Left ventricle myocardium inferior (tissue), 1 donor: ENCODE data around the gene SDHB. TPM values are rescaled to one million over a fixed set of nuclear protein-coding genes. Genes with fewer than 3 reads are reported as not detected.

Experiments
- DNase-seq: peaks from one replicate; pipeline ENCODE4 v3.0.0-alpha.2; 2020
- H3K27ac ChIP-seq: fragments of 200-600 bp; replicated peaks from 2 replicates; pipeline ENCODE4 v1.8.0; 2021
- H3K27me3 ChIP-seq: fragments of 200-600 bp; 2 replicates; pipeline ENCODE4 v1.8.0; 2021; ENCODE audit warnings: low read depth
- H3K36me3 ChIP-seq: fragments of 200-600 bp; 2 replicates; pipeline ENCODE4 v1.8.0; 2021
- H3K4me1 ChIP-seq: fragments of 200-600 bp; 2 replicates; pipeline ENCODE4 v1.8.0; 2021
- H3K4me3 ChIP-seq: fragments of 200-600 bp; 2 replicates; pipeline ENCODE4 v1.8.0; 2021; ENCODE audit warnings: mild to moderate bottlenecking, moderate library complexity
- H3K9me3 ChIP-seq: fragments of 200-600 bp; replicated peaks from 2 replicates; pipeline ENCODE4 v1.8.0; 2021
- CTCF ChIP-seq: fragments of 200-600 bp; IDR thresholded peaks from 2 replicates; pipeline ENCODE4 v1.8.0; 2021; ENCODE audit warnings: antibody characterized with exemption, mild to moderate bottlenecking, borderline replicate concordance
- intact Hi-C: fragments of 100-400 bp; cut with micrococcal nuclease; formaldehyde crosslinking; loops from one replicate; pipeline ENCODE4 v1.11.0; 2022
- total RNA-seq: library from RNA; stranded (reverse); fragmentation: NEBNext Ultra II Directional; extraction: Animal tissue kit (Norgen Biotek cat#: 25700); gene quantifications from one replicate; pipeline ENCODE4 v1.2.1, GENCODE V29; 2021
- donor health status: DM: no; HTN: yes; CAD: no; lungs with severe emphysema.

Gene SDHB
- total RNA-seq, 1 donor from 2014 or later: 393 TPM

GRCh38 chr1:17033481-17033880 lies 20.4 kb downstream of the SDHB start:
- no peak overlapping the region for H3K27ac ChIP-seq
- no peak for TF ChIP-seq CTCF
- intact Hi-C loops: no loop called here
- H3K9me3 ChIP-seq: no peaks in the 10 kb centered on the region
- H3K27me3 ChIP-seq: no peaks in the 10 kb centered on the region
- H3K36me3 ChIP-seq: peaks cover 75% of the 10 kb centered on the region
- H3K4me3 ChIP-seq: no peak overlapping the region
- DNase-seq: no peak
- peaks cover 4% of the 10 kb centered on the region for H3K4me1 ChIP-seq

- no peaks in the 10 kb centered on the region for H3K27me3 ChIP-seq
- H3K27ac ChIP-seq: no peak overlapping the region
- H3K9me3 ChIP-seq: no peaks in the 10 kb centered on the region
- intact Hi-C loops: no loop called here
- no peak overlapping the region for H3K4me3 ChIP-seq
- no peak for DNase-seq
- TF ChIP-seq CTCF: no peak
- H3K4me1 ChIP-seq: peaks cover 11% of the 10 kb centered on the region
- H3K36me3 ChIP-seq: peaks cover 76% of the 10 kb centered on the region
Measured at GRCh38 chr1:17032741-17033140, 21.1 kb downstream of the SDHB start.

GRCh38 chr1:17031436-17031835 lies 22.4 kb downstream of the SDHB start:
- Histone ChIP-seq H3K4me3 (no peak overlapping the region), H3K27ac (no peak overlapping the region), H3K4me1 (peaks cover 11% of the 10 kb centered on the region), H3K36me3 (peaks cover 79% of the 10 kb centered on the region), H3K9me3 (no peaks in the 10 kb centered on the region), H3K27me3 (no peaks in the 10 kb centered on the region)
- no peak for TF ChIP-seq CTCF
- no peak for DNase-seq
- intact Hi-C loops: no loop called here

GRCh38 chr1:17030206-17030605 lies 23.6 kb downstream of the SDHB start:
- no peak overlapping the region for H3K27ac ChIP-seq
- no peaks in the 10 kb centered on the region for H3K9me3 ChIP-seq
- H3K4me3 ChIP-seq: no peak overlapping the region
- intact Hi-C loops: no loop called here
- H3K27me3 ChIP-seq: no peaks in the 10 kb centered on the region
- peaks cover 91% of the 10 kb centered on the region for H3K36me3 ChIP-seq
- H3K4me1 ChIP-seq: peaks cover 11% of the 10 kb centered on the region
- DNase-seq: no peak
- no peak for TF ChIP-seq CTCF

GRCh38 chr1:17028662-17029188 lies 25.1 kb downstream of the SDHB start:
- Histone ChIP-seq H3K27me3 (no peaks in the 10 kb centered on the region), H3K4me1 (peaks cover 11% of the 10 kb centered on the region), H3K27ac (no peak overlapping the region), H3K36me3 (peaks cover 98% of the 10 kb centered on the region), H3K9me3 (no peaks in the 10 kb centered on the region), H3K4me3 (no peak overlapping the region)
- no peak for DNase-seq
- intact Hi-C loops: no loop called here
- TF ChIP-seq CTCF: no peak

- H3K4me3 ChIP-seq: no peak overlapping the region
- peaks cover 11% of the 10 kb centered on the region for H3K4me1 ChIP-seq
- no peak for TF ChIP-seq CTCF
- no peak for DNase-seq
- peaks cover 98% of the 10 kb centered on the region for H3K36me3 ChIP-seq
- H3K27me3 ChIP-seq: no peaks in the 10 kb centered on the region
- H3K9me3 ChIP-seq: no peaks in the 10 kb centered on the region
- H3K27ac ChIP-seq: no peak overlapping the region
- intact Hi-C loops: no loop called here
Measured at GRCh38 chr1:17027900-17028299, 25.9 kb downstream of the SDHB start.
